Breast epithelium (tissue), 4 donors: ENCODE measurements around the gene CD300LB. TPM values are rescaled to one million over a fixed set of nuclear protein-coding genes. Genes with fewer than 3 reads are reported as not detected.
"Not testable (repeated sequence)": the region's sequence is repeated elsewhere in the genome, so short reads cannot be mapped to it uniquely, and the experiment has no call there.

Experiments used
- DNase-seq, 2 donors: peaks; one replicate each; pipeline ENCODE4 v3.0.0-alpha.2; 2019; ENCODE audit warnings: low spot score in 2 of 2
- H3K27ac ChIP-seq, 2 donors: fragments of 200-600 bp; sonication (generic) in 1 of 2; one replicate each; pipeline ENCODE4 v1.5.1; 2016 to 2019; ENCODE audit warnings: mild to moderate bottlenecking in 1 of 2
- H3K27me3 ChIP-seq, 2 donors: fragments of 200-600 bp; sonication (generic) in 1 of 2; one replicate each; pipeline versions ENCODE4 v1.5.1 to v1.6.0; 2017 to 2019; ENCODE audit warnings: control low read depth in 1 of 2, mild to moderate bottlenecking in 1 of 2
- H3K36me3 ChIP-seq: fragments of 200-600 bp; one replicate; pipeline ENCODE4 v1.5.1; 2019
- H3K4me1 ChIP-seq, 2 donors: fragments of 200-600 bp; sonication (generic); one replicate each; pipeline ENCODE4 v1.5.1; 2016 to 2019; ENCODE audit warnings: control low read depth in 1 of 2
- H3K4me3 ChIP-seq, 3 donors: fragments of 200-600 bp; sonication (generic); 1 replicate in 2 of 3; 2 replicates in 1 of 3; pipeline ENCODE4 v1.5.1; 2016 to 2019; ENCODE audit warnings: mild to moderate bottlenecking in 3 of 3, moderate library complexity in 2 of 3
- H3K9me3 ChIP-seq, 2 donors: fragments of 200-600 bp; sonication (generic) in 1 of 2; one replicate each; pipeline ENCODE4 v1.5.1; 2016 to 2019; ENCODE audit warnings: control low read depth in 1 of 2
- POLR2A ChIP-seq: fragments of 450-650 bp; IDR thresholded peaks from one replicate; pipeline ENCODE4 v1.6.1; 2016; ENCODE audit warnings: antibody characterized with exemption, mild to moderate bottlenecking, moderate library complexity
- POLR2AphosphoS5 ChIP-seq, 3 donors: sonication (generic); formaldehyde crosslinking; IDR thresholded peaks; one replicate each; pipeline ENCODE4 v1.6.1; 2017; ENCODE audit warnings: antibody characterized with exemption in 3 of 3
- intact Hi-C: fragments of 100-400 bp; cut with DNase I; formaldehyde crosslinking; loops from one replicate; pipeline ENCODE4 v1.15.1; 2023; ENCODE audit warnings: low total_unique reads
- total RNA-seq, 3 donors: library from RNA; depleted of rRNA; stranded (reverse); fragments of >200 nt; gene quantifications; one replicate each; pipeline ENCODE4 v1.1.0, GENCODE V29; 2016
- TF ChIP-seq, protein P1 (sequence below), 3 donors: fragments of 450-650 bp; IDR thresholded peaks; one replicate each; pipeline ENCODE4 v1.5.1; 2016 to 2017; ENCODE audit warnings: antibody characterized with exemption in 3 of 3, mild to moderate bottlenecking in 3 of 3, moderate library complexity in 3 of 3

CD300LB gene
- total RNA-seq, 3 donors from 2014 or later = 0.32 to 0.88 TPM; not detected in 1

GRCh38 chr17:74523308-74523707, 8.0 kb downstream of the CD300LB start:
- intact Hi-C loops = no loop called here
- H3K4me3 ChIP-seq = no peak overlapping the region
- peak in 1 of 2 donors; percentile 27 for DNase-seq
- peaks cover 9 to 20% of the 10 kb centered on the region in 2 donors for H3K9me3 ChIP-seq
- H3K27ac ChIP-seq = no peak overlapping the region
- peaks cover 0 to 8% of the 10 kb centered on the region in 2 donors for H3K27me3 ChIP-seq
- TF ChIP-seq POLR2AphosphoS5 (IDR thresholded peaks at IDR 0.05) (no peak), POLR2A (no peak)
- TF ChIP-seq, protein P1, sequence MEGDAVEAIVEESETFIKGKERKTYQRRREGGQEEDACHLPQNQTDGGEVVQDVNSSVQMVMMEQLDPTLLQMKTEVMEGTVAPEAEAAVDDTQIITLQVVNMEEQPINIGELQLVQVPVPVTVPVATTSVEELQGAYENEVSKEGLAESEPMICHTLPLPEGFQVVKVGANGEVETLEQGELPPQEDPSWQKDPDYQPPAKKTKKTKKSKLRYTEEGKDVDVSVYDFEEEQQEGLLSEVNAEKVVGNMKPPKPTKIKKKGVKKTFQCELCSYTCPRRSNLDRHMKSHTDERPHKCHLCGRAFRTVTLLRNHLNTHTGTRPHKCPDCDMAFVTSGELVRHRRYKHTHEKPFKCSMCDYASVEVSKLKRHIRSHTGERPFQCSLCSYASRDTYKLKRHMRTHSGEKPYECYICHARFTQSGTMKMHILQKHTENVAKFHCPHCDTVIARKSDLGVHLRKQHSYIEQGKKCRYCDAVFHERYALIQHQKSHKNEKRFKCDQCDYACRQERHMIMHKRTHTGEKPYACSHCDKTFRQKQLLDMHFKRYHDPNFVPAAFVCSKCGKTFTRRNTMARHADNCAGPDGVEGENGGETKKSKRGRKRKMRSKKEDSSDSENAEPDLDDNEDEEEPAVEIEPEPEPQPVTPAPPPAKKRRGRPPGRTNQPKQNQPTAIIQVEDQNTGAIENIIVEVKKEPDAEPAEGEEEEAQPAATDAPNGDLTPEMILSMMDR (IDR thresholded peaks at IDR 0.05) = no peak
- H3K4me1 ChIP-seq = no peaks in the 10 kb centered on the region
- H3K36me3 ChIP-seq = no peaks in the 10 kb centered on the region

DNA sequence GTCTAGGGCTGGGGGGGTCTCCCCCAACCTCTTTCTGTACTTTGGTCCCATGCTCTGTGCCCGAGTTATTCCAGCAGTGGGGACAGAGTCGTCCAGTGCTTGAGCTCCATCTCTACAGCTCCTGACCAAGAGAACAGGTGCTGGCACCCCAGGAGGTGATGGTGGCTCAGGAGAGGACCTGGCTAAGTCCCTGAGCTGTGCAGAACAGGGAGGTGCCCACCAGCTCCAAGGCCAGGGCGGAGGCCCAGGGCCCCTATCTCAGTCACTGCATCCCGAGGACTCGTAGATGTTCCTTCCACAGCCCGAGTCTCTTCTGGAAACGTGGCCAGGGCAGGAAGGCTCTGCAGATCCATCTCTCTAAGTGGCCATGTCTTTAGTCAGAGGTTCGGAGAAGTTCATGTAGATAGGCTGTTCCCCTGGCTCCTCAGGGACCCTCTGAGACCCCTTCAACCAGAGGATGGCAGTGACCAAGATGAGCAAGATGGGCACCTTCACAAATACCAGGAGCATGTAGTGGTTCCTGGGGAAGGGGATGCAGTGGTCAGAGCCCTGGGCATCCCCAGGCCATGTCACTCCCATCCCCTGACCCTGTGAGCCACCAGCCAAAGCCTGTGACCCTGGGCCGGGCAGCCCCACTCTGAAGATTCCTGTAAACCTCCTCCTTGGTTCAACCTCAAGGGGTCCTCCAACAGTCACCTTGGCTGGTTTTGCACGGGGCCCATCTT, 8.7 kb downstream of the CD300LB start:
- Histone ChIP-seq H3K4me3 (no peak overlapping the region), H3K27me3 (peaks cover 0 to 8% of the 10 kb centered on the region in 2 donors), H3K9me3 (peaks cover 9 to 21% of the 10 kb centered on the region in 2 donors), H3K36me3 (no peaks in the 10 kb centered on the region), H3K27ac (no peak overlapping the region), H3K4me1 (no peaks in the 10 kb centered on the region)
- peak; percentile 13 to 44 for DNase-seq
- TF ChIP-seq POLR2AphosphoS5 (IDR thresholded peaks at IDR 0.05) = no peak
- no peak for TF ChIP-seq POLR2A
- TF ChIP-seq, protein P1 (IDR thresholded peaks at IDR 0.05) = no peak
- intact Hi-C loops = no loop called here

DNA sequence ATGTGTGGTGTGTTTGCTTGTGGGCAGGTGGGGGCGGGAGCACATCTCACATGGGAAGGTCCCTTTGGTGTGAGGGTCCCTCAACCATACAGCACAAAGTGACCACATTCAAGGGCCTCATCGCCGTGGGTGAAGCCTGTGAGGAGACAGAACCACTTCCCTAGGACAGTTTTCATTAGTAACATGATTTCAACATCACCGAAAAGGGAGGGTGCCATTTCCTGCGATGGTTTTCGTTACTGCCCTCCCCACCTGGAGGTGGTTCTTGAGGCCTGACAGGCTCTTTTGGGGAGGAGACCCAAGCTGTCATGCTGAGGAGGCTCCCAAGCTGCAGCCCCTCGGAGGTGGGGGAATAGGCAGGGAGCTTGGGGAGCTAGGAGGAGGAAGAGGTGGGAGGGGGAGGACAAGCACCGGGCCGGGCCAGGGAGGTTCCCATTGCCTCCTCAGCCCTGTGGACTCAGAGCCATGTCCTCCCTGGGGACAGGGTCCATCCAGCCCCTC, 9.5 kb downstream of the CD300LB start:
- Histone ChIP-seq H3K36me3 (no peaks in the 10 kb centered on the region), H3K27me3 (peaks cover 0 to 8% of the 10 kb centered on the region in 2 donors), H3K27ac (no peak overlapping the region), H3K9me3 (peaks cover 9 to 21% of the 10 kb centered on the region in 2 donors), H3K4me3 (no peak overlapping the region), H3K4me1 (no peaks in the 10 kb centered on the region)
- TF ChIP-seq POLR2A (no peak), POLR2AphosphoS5 (IDR thresholded peaks at IDR 0.05) (no peak)
- TF ChIP-seq, protein P1 (IDR thresholded peaks at IDR 0.05) = no peak
- intact Hi-C loops = no loop called here
- DNase-seq = peak; percentile 13 to 42

DNA sequence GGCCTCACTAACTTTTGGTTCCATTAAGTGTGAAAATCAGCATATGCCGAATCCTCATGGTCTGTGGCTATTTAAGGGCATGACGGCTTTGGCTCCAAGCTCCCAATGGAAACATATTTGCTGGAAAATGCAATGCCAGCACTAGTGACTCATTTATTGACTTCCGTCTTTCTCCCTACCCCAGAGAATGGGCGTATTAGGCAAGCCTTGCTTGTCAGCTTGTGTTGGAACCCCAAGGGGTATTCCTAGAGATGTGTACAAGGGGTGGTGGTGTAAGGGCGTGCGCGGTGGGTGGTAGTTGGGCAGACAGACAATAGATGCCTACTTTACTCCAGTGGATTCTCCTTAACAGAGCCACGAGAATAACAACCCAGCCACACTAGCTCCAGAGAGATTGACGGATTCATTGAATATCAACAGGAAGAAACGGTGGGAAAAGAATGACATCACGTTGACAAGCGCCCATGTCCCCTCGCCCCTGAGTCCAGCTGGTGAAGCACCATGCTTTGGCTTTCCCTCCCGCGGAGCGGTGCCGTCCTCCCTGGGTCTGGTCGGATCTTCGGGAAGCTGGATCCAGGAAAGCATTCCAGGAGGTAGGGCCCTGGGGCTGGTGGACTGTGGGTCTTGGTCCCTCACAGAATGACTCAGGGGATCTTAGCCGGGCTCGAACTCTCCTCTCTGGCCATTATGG, 10.3 kb downstream of the CD300LB start:
- peaks cover 9 to 21% of the 10 kb centered on the region in 2 donors for H3K9me3 ChIP-seq
- H3K4me1 ChIP-seq = no peaks in the 10 kb centered on the region
- H3K27me3 ChIP-seq = peaks cover 0 to 12% of the 10 kb centered on the region in 2 donors
- peak overlapping the region in 1 of 2 donors; percentile 60 for H3K27ac ChIP-seq
- intact Hi-C loops = no loop called here
- TF ChIP-seq POLR2A = no peak
- TF ChIP-seq, protein P1 (IDR thresholded peaks at IDR 0.05) = no peak
- TF ChIP-seq POLR2AphosphoS5 (IDR thresholded peaks at IDR 0.05) = no peak
- DNase-seq = peak; percentile 16 to 46
- H3K4me3 ChIP-seq = peak overlapping the region in 1 of 3 donors; percentile 10
- no peaks in the 10 kb centered on the region for H3K36me3 ChIP-seq

DNA sequence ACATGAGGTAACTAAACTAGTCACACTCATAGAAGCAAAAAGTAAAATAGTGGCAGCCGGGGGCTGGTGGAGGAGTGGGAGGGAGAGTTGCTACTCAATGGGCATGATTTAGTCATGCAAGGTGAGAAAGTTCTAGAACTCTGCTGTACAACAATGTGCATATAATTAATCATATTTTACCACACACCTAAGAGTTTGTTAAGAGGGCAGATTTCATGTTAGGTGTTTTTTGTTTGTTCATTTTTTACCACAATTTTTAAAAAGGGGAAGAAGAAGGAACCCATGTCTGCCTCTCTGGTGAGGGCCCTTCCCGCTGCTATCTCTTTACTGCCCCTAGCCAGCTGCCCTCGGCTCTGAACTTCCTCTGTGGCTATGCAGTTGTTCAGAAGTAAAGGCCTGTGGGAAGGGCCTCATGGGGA, 11.2 kb downstream of the CD300LB start:
- DNase-seq = peak; percentile 18 to 33
- Histone ChIP-seq H3K27ac (no peak overlapping the region), H3K4me3 (no peak overlapping the region), H3K27me3 (peaks cover 0 to 12% of the 10 kb centered on the region in 2 donors), H3K36me3 (no peaks in the 10 kb centered on the region), H3K4me1 (no peaks in the 10 kb centered on the region), H3K9me3 (peaks cover 9 to 21% of the 10 kb centered on the region in 2 donors)
- intact Hi-C loops = no loop called here
- TF ChIP-seq POLR2A = no peak
- no peak for TF ChIP-seq POLR2AphosphoS5 (IDR thresholded peaks at IDR 0.05)
- TF ChIP-seq, protein P1 (IDR thresholded peaks at IDR 0.05) = no peak

DNA sequence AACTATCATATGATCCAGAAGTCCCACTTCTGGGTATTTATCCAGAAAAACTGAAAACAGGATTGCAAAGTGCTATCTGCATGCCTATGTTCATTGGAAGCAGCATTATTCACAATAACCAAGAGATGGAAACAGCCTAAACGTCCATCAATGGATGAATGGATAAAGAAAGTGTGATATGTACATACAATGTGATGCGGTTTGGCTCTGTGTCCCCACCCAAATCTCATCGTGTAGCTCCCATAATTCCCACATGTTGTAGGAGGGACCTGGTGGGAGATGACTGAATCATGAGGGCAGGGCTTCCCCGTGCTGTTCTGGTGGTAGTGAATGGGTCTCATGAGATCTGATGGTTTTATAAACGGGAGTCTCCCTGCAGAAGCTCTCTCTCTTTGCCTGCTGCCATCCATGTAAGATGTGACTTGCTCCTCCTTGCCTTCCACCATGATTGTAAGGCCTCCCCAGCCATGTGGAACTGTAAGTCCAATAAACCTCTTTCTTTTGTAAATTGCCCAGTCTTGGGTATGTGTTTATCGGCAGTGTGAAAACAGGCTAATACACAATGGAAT, 12.8 kb downstream of the CD300LB start:
- H3K27ac ChIP-seq, DNase-seq, H3K4me3 ChIP-seq, intact Hi-C loops, H3K36me3 ChIP-seq, H3K4me1 ChIP-seq: not testable (repeated sequence)
- peaks cover 0 to 12% of the 10 kb centered on the region in 2 donors for H3K27me3 ChIP-seq
- H3K9me3 ChIP-seq = peaks cover 9 to 18% of the 10 kb centered on the region in 2 donors
